ENCODE data around the gene KLF6. TPM values are rescaled to one million over a fixed set of nuclear protein-coding genes. Genes with fewer than 3 reads are reported as not detected.

KLF6 gene
- total and polyA plus RNA-seq, 2 of the 4 experiments (the other 2 are of a cell fraction): 69.0 to 123 TPM

DNA sequence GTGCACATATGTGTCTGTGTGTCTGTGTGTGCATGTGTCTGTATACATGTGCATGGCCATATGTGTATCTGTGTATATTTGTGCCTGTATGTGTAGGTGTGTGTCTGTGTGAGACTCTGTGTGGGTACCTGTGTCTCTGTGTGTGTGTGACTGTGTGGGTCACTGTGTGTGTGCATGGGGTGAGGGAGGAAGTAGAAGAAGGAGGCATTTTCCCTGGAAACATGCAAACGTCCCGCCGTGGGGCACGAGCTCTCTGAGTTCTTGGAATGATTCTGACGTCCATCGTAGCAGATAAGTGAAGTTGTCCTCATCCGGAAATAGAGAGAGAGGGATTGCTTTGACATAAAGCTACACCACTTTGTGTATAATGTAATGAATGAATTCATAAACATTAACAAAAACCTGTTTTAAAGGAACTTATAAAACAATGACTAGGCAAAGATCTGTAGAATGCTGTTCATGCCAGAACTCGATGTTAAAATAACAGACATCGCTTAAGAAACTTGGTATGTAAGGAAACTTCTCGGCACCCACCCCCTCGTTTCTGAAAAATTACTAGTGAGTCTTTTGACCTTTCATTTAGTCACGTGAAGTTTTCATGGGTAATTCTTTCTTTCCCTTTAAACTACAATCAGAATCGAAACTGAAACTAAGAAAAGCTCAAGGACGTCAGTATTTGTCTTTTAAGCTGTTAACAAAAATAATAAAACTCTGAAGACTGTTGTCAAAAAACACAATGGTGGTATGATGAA, 43.6 kb upstream of the KLF6 start:
- peaks cover 2 to 29% of the 10 kb centered on the region in 2 experiments; a peak in 2 of 4 replicates for H3K79me1 ChIP-seq (ENCODE audit: low read depth in 1 of 2, low read length in 2 of 2)
- POLR2A ChIA-PET (ENCODE audit: unreplicated experiment): interaction anchor here (0.6 to 1.8 kb wide), 2 partner anchors 43 to 329 kb away, joined by 3 to 11 read pairs; partner anchors contain the start of gene KLF6
- WGBS, 2 experiments (ENCODE audit: extremely low coverage in 2 of 2, insufficient read length in 1 of 2): 11% methylated on average over 4 of the region's 14 CpGs; no CpG with 5 or more reads in 1 of the 2 experiments
- H3K27ac ChIP-seq (ENCODE audit: insufficient read depth, low read length): peak overlapping the region; percentile 78
- H4K20me1 ChIP-seq (ENCODE audit: insufficient read depth, low read length): no peaks in the 10 kb centered on the region
- peak overlapping the region; percentile 47 for H3K56ac ChIP-seq (ENCODE audit: extremely low read depth, insufficient read depth, low read length)
- H3K18ac ChIP-seq (ENCODE audit: low read depth, low read length): peak overlapping the region; percentile 92
- H2AK9ac ChIP-seq (replicated peaks; ENCODE audit: low read depth, low read length, poor library complexity): peak overlapping the region; percentile 79
- ATAC-seq (ENCODE audit: low read depth) (peak; percentile 46), DNase-seq (peak; percentile 86)
- H3K9me1 ChIP-seq (ENCODE audit: insufficient read depth, low read length): peaks cover 29% of the 10 kb centered on the region
- peak overlapping the region; percentile 98 for H3K4ac ChIP-seq (ENCODE audit: low read depth, low read length)
- in situ Hi-C loops (cut with MboI; ENCODE audit: low sequenced_read_pairs): no loop called here
- peak overlapping the region; percentile 98 for H2BK120ac ChIP-seq (ENCODE audit: low read depth, low read length)
- H3K9me3 ChIP-seq (ENCODE audit: control insufficient read depth, insufficient read depth, low read length): no peaks in the 10 kb centered on the region
- BruUV-seq (replicated peaks): no TSS peak
- peak overlapping the region; percentile 63 for H4K91ac ChIP-seq (ENCODE audit: insufficient read depth, low read depth, low read length)
- CTCF ChIA-PET: interaction anchor here (0.7 kb wide), 1 partner anchor 47 kb away, joined by 3 read pairs; no protein-coding TSS in a partner anchor
- peak overlapping the region; percentile 71 for H3K9ac ChIP-seq (ENCODE audit: low read depth, low read length)
- peak overlapping the region; percentile 86 for H4K5ac ChIP-seq (ENCODE audit: low read depth, low read length)
- dilution Hi-C loops (cut with HindIII; ENCODE audit: low sequenced_read_pairs, unreplicated experiment): no loop called here
- peak overlapping the region; percentile 71; the same call in 2 of the 3 replicates for H2BK15ac ChIP-seq (ENCODE audit: low read depth, low read length)
- peak overlapping the region; percentile 96 for H2AK5ac ChIP-seq (ENCODE audit: low read depth, low read length)
- peak overlapping the region; percentile 45; the same call in 1 of the 2 replicates for H3K4me3 ChIP-seq (ENCODE audit: insufficient read depth, low read depth, low read length)
- peak overlapping the region; percentile 70 for H3K4me2 ChIP-seq (ENCODE audit: low read depth, low read length)
- peak overlapping the region; percentile 91 for H3K14ac ChIP-seq (replicated peaks; ENCODE audit: low read depth, low read length)
- H3K23ac ChIP-seq (ENCODE audit: low read depth, low read length): peak overlapping the region; percentile 83
- peak overlapping the region; percentile 92 for H2BK20ac ChIP-seq (ENCODE audit: low read depth, low read length)
- intact Hi-C loops (cut with micrococcal nuclease): no loop called here
- H3K36me3 ChIP-seq (ENCODE audit: control insufficient read depth, insufficient read depth, low read length): no peaks in the 10 kb centered on the region
- H3K4me1 ChIP-seq (ENCODE audit: control insufficient read depth, insufficient read depth, low read length): peaks cover 26% of the 10 kb centered on the region
- peak overlapping the region; percentile 41 to 98; a peak in 3 of 4 replicates for H4K8ac ChIP-seq (ENCODE audit: low read depth in 2 of 2, low read length in 2 of 2)
- H2BK5ac ChIP-seq (ENCODE audit: low read depth, low read length, poor library complexity, severe bottlenecking): peak overlapping the region; percentile 92
- H3K27me3 ChIP-seq (ENCODE audit: control insufficient read depth, insufficient read depth, low read length): no peaks in the 10 kb centered on the region
- H2AFZ ChIP-seq (replicated peaks; ENCODE audit: low read length, poor library complexity): peak overlapping the region; percentile 85
- TF ChIP-seq FOS (IDR thresholded peaks at IDR 0.05; ENCODE audit: low read depth, low read length) (0 out of 2 replicates have a peak, but pooled peaks have one; percentile 3), RAD21 (IDR thresholded peaks at IDR 0.05; ENCODE audit: low read length) (no peak), CTCF (conservative IDR thresholded peaks at IDR 0.05; ENCODE audit: low read depth, low read length) (no peak), BHLHE40 (IDR thresholded peaks at IDR 0.05; ENCODE audit: low read depth, low read length) (peak; percentile 73), MAFK (IDR thresholded peaks at IDR 0.05; ENCODE audit: low read depth, low read length) (peak; percentile 49; the same call in 1 of the 2 replicates), ELK1 (IDR thresholded peaks at IDR 0.05; ENCODE audit: borderline replicate concordance, low read depth, low read length) (no peak), POLR2A (IDR thresholded peaks at IDR 0.05; ENCODE audit: low read depth, low read length) (no peak; the same call in 1 of the 2 replicates), NFE2L2 (IDR thresholded peaks at IDR 0.05; ENCODE audit: low read depth, low read length) (peak; percentile 85), RFX5 (IDR thresholded peaks at IDR 0.05; ENCODE audit: low read depth, low read length) (no peak), SMC3 (IDR thresholded peaks at IDR 0.05; ENCODE audit: low read depth, low read length) (0 out of 2 replicates have a peak, but pooled peaks have one; percentile 7), CHD1 (IDR thresholded peaks at IDR 0.05; ENCODE audit: low read depth, low read length) (no peak), RCOR1 (IDR thresholded peaks at IDR 0.05; ENCODE audit: insufficient replicate concordance, low read length) (no peak), MXI1 (IDR thresholded peaks at IDR 0.05; ENCODE audit: borderline replicate concordance, low read depth, low read length) (no peak), USF2 (IDR thresholded peaks at IDR 0.05; ENCODE audit: low read depth, low read length) (peak; percentile 84)
